Loucy (cell line): Measurements from ENCODE around the gene ROR1.

Experiments used
- H2AFZ ChIP-seq: fragments of 200-600 bp; sonication (generic); 2 replicates; pipeline ENCODE4 v1.6.0; 2016; ENCODE audit warnings: antibody characterized with exemption, mild to moderate bottlenecking, low read length, moderate library complexity
- H3F3A ChIP-seq: fragments of 200-600 bp; 2 replicates; pipeline ENCODE4 v1.6.0; 2016; ENCODE audit warnings: antibody characterized with exemption, low read depth, mild to moderate bottlenecking
- H3K27me3 ChIP-seq: fragments of 200-600 bp; sonication (generic); 2 replicates; pipeline ENCODE4 v1.6.1; 2014; ENCODE audit warnings: low read length, mild to moderate bottlenecking; ENCODE audit not compliant: insufficient read depth, poor library complexity, severe bottlenecking
- H3K36me3 ChIP-seq: fragments of 200-600 bp; sonication (generic); 2 replicates; pipeline ENCODE4 v1.6.1; 2016; ENCODE audit warnings: low read length; ENCODE audit not compliant: insufficient read depth
- H3K4me1 ChIP-seq: fragments of 200-600 bp; sonication (generic); 2 replicates; pipeline ENCODE4 v1.5.1; 2014; ENCODE audit warnings: low read length, mild to moderate bottlenecking; ENCODE audit not compliant: insufficient read depth, poor library complexity, severe bottlenecking
- H3K4me2 ChIP-seq: fragments of 200-600 bp; sonication (generic); 2 replicates; pipeline ENCODE4 v1.6.0; 2014; ENCODE audit warnings: antibody characterized with exemption, low read length, low read depth, mild to moderate bottlenecking; ENCODE audit not compliant: poor library complexity, severe bottlenecking
- H3K4me3 ChIP-seq: fragments of 200-600 bp; sonication (generic); 2 replicates; pipeline ENCODE4 v1.5.1; 2014; ENCODE audit warnings: low read length, mild to moderate bottlenecking, mixed read lengths; ENCODE audit not compliant: poor library complexity, severe bottlenecking
- H3K79me2 ChIP-seq: fragments of 200-600 bp; sonication (generic); 2 replicates; pipeline ENCODE4 v1.6.1; 2014; ENCODE audit warnings: low read length; ENCODE audit not compliant: insufficient read depth
- H3K9ac ChIP-seq: fragments of 200-600 bp; sonication (generic); 2 replicates; pipeline ENCODE4 v1.6.0; 2014; ENCODE audit warnings: mild to moderate bottlenecking, low read depth, low read length, moderate library complexity; ENCODE audit not compliant: poor library complexity, severe bottlenecking
- H3K9me2 ChIP-seq: fragments of 200-600 bp; sonication (generic); replicated peaks from 2 replicates; pipeline ENCODE4 v1.6.1; 2016; ENCODE audit warnings: low read depth, low read length, mixed read lengths
- H3K9me3 ChIP-seq: fragments of 200-600 bp; sonication (generic); 2 replicates; pipeline ENCODE4 v1.6.1; 2014; ENCODE audit warnings: mild to moderate bottlenecking, antibody characterized with exemption, low read length, low read depth; ENCODE audit not compliant: insufficient read depth
- H4K20me1 ChIP-seq: fragments of 200-600 bp; sonication (generic); 2 replicates; pipeline ENCODE4 v1.6.0; 2014; ENCODE audit warnings: antibody characterized with exemption, low read length, mild to moderate bottlenecking; ENCODE audit not compliant: insufficient read depth, poor library complexity, severe bottlenecking
- CTCF ChIP-seq: fragments of 200-600 bp; sonication (generic); conservative IDR thresholded peaks from 2 replicates; pipeline ENCODE4 v1.5.1; 2014; ENCODE audit warnings: mild to moderate bottlenecking, antibody characterized with exemption, low read length
- EZH2phosphoT487 ChIP-seq: fragments of 200-600 bp; IDR thresholded peaks from 2 replicates; pipeline ENCODE4 v1.6.1; 2018; ENCODE audit warnings: antibody characterized with exemption, mild to moderate bottlenecking, moderate library complexity, borderline replicate concordance

Gene ROR1

GRCh38 chr1:64175639-64176038, 401.8 kb downstream of the ROR1 start:
- Histone ChIP-seq H3K79me2 (no peaks in the 10 kb centered on the region), H3F3A (no peaks in the 10 kb centered on the region), H3K9ac (no peak overlapping the region), H2AFZ (no peak overlapping the region), H3K9me3 (no peaks in the 10 kb centered on the region), H3K9me2 (no peaks in the 10 kb centered on the region), H3K36me3 (no peaks in the 10 kb centered on the region), H3K27me3 (no peaks in the 10 kb centered on the region), H3K4me2 (no peak overlapping the region), H3K4me3 (no peak overlapping the region), H3K4me1 (peaks cover 4% of the 10 kb centered on the region), H4K20me1 (no peaks in the 10 kb centered on the region)
- no peak for TF ChIP-seq CTCF
- TF ChIP-seq EZH2phosphoT487, result no peak

GRCh38 chr1:64176659-64177058, 402.8 kb downstream of the ROR1 start:
- no peaks in the 10 kb centered on the region for H3K36me3 ChIP-seq
- TF ChIP-seq EZH2phosphoT487, result no peak
- no peak for TF ChIP-seq CTCF
- H3K27me3 ChIP-seq, result no peaks in the 10 kb centered on the region
- no peaks in the 10 kb centered on the region for H3K79me2 ChIP-seq
- H3K9me3 ChIP-seq, result no peaks in the 10 kb centered on the region
- H3K4me2 ChIP-seq, result no peak overlapping the region
- H3K9me2 ChIP-seq, result no peaks in the 10 kb centered on the region
- peak overlapping the region; percentile 7; the same call in 1 of the 2 replicates for H2AFZ ChIP-seq
- H4K20me1 ChIP-seq, result no peaks in the 10 kb centered on the region
- no peak overlapping the region for H3K9ac ChIP-seq
- no peaks in the 10 kb centered on the region for H3F3A ChIP-seq
- H3K4me3 ChIP-seq, result no peak overlapping the region
- H3K4me1 ChIP-seq, result peaks cover 2% of the 10 kb centered on the region

GRCh38 chr1:64179588-64179987, 405.8 kb downstream of the ROR1 start:
- TF ChIP-seq CTCF (no peak), EZH2phosphoT487 (no peak)
- no peak overlapping the region for H3K4me3 ChIP-seq
- H3K9me3 ChIP-seq, result no peaks in the 10 kb centered on the region
- H3K9me2 ChIP-seq, result no peaks in the 10 kb centered on the region
- no peak overlapping the region for H2AFZ ChIP-seq
- H3K79me2 ChIP-seq, result no peaks in the 10 kb centered on the region
- peaks cover 6% of the 10 kb centered on the region for H3K4me1 ChIP-seq
- H4K20me1 ChIP-seq, result no peaks in the 10 kb centered on the region
- H3K4me2 ChIP-seq, result no peak overlapping the region
- no peaks in the 10 kb centered on the region for H3F3A ChIP-seq
- H3K9ac ChIP-seq, result no peak overlapping the region
- H3K27me3 ChIP-seq, result no peaks in the 10 kb centered on the region
- H3K36me3 ChIP-seq, result no peaks in the 10 kb centered on the region
